ENCODE results near the gene SH3TC1.

The SH3TC1 gene

DNA sequence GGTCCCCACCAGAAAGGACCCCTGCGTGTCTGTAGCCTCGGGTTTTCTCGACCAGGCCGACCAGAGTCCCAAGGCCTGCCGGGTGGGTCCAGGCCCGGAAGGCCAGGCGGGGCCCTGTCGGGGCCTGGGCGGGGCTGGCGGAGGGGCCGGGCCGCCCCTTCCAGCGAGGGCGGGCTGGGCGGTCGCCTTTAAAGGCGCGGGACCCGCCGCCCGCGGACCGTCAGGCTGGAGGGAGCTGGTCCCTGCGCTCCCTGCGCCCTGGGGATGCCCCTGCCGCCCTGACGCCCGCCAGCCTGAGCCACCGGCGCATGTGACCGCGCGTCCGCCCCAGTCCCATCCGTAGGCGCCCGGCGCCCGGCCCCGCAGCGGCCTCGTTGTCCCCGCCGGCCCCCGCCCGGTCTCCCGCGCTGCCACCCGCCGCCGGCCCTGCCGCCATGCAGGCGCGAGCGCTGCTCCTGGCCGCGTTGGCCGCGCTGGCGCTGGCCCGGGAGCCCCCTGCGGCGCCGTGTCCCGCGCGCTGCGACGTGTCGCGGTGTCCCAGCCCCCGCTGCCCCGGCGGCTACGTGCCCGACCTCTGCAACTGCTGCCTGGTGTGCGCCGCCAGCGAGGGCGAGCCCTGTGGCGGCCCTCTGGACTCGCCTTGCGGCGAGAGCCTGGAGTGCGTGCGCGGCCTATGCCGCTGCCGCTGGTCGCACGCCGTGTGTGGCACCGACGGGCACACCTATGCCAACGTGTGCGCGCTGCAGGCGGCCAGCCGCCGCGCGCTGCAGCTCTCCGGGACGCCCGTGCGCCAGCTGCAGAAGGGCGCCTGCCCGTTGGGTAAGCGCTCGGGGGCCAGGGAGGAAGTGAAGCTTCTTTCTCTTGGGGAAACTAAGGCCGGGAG lies 70.7 kb downstream of the SH3TC1 start, which contains the start of gene HTRA3:
Gene HTRA3, plus strand, starts transcription at position 220 of the 883 bp plus-strand sequence. Its CDS starts 215 bp downstream, at position 435.
- Mint-ChIP-seq H3K36me3 (ENCODE audit: insufficient read depth) (no peaks in the 10 kb centered on the region), H3K27me3 (peaks cover 69% of the 10 kb centered on the region), H3K9me3 (no peaks in the 10 kb centered on the region), H3K4me1 (no peaks in the 10 kb centered on the region), H3K4me3 (no peak within 1 kb of the TSS), H3K27ac (ENCODE audit: low read depth) (no peak within 1 kb of the TSS)
- ATAC-seq (replicated peaks; ENCODE audit: extremely low read depth, poor library complexity, severe bottlenecking), result no peak
- DNase-seq (ENCODE audit: low spot score in 2 of 2), result no peak

DNA sequence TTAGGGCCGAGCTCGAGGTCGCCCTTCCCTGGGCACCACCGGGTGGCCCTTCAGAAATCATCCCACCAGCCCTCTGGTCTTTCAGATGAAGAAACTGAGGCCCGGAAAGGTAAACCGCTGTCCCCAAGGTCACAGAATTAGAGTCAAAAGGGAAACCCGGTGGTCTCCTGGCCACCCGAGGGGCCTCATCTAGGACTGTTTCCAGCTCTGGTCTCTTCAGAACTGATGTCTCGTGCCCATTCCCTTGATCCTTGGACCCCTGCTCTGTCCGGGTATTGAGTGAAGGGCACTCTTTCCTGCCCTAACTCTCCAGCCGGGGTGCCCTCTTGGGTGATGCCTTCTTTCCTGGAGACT lies 71.3 kb downstream of the SH3TC1 start:
- H3K27ac Mint-ChIP-seq (ENCODE audit: low read depth), result no peak overlapping the region
- no peak overlapping the region for H3K4me3 Mint-ChIP-seq
- DNase-seq (ENCODE audit: low spot score in 2 of 2) (no peak), ATAC-seq (replicated peaks; ENCODE audit: extremely low read depth, poor library complexity, severe bottlenecking) (no peak)
- peaks cover 70% of the 10 kb centered on the region for H3K27me3 Mint-ChIP-seq
- no peaks in the 10 kb centered on the region for H3K9me3 Mint-ChIP-seq
- H3K4me1 Mint-ChIP-seq, result no peaks in the 10 kb centered on the region
- H3K36me3 Mint-ChIP-seq (ENCODE audit: insufficient read depth), result no peaks in the 10 kb centered on the region

DNA sequence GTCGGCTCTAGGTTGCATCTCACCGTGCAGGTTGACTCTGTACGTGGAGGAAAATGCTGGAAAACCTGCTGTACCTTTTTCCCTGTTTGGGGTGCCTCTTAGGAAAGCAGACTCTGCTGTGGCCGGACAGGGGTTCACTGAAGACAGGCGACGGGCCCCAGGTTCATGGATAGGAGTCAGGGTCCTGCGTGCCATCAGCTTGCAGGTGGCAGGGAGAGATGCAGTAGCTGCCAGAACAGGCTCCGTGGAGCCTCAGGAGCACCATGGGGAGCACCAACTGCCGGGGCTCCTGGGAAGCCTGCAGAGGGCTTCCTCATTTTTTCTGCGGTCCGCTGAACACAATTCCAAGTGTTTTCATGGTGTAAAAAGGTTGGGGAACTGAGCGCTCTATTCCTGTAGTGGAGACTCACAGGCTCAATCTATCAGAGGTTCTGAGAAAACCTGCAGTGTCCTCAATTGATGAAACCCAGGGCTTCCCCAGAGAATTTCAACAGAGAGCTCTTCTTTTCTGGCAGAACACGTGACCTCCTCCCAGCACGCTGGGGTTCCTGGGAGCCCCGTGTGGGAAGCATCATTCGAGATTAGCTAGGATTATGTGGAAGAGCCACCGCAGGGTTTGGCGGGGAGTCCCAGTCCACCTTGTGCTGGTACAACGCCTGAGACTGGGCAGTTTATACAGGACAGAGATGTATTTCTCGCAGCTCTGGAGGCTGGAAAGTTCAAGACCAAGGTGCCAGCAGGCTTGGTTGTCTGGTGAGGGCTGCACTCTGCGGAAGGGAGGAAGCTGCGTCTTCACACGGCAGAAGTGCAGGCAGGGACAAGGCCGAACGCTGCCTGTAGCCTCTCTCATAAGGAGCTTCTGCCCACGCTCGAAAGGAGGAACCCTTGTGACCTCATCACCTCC lies 72.1 kb downstream of the SH3TC1 start:
- Mint-ChIP-seq H3K27ac (ENCODE audit: low read depth) (no peak overlapping the region), H3K9me3 (no peaks in the 10 kb centered on the region), H3K4me1 (no peaks in the 10 kb centered on the region), H3K36me3 (ENCODE audit: insufficient read depth) (no peaks in the 10 kb centered on the region), H3K27me3 (peaks cover 62% of the 10 kb centered on the region), H3K4me3 (no peak overlapping the region)
- ATAC-seq (replicated peaks; ENCODE audit: extremely low read depth, poor library complexity, severe bottlenecking) (no peak), DNase-seq (ENCODE audit: low spot score in 2 of 2) (no peak)

DNA sequence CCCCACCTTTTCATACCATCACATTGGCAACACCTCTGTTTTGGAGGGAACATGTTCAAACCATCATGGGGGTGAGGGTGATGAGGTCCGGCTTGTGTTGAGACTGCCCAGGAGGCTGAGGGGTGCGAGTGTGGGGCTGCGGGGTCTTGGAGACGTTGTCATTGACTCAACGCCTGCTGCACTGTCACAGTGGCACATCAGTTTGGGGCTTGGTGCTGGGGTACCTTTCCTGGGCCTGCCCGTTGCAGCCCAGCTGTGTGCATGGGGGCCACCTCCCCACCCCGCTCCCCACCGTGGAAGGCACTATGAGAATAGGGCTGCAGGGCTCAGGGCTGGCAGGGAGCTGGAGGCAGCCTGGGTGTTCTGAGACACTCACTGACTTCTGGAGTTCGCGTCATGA lies 72.7 kb downstream of the SH3TC1 start:
- H3K36me3 Mint-ChIP-seq (ENCODE audit: insufficient read depth), result no peaks in the 10 kb centered on the region
- no peak for ATAC-seq (replicated peaks; ENCODE audit: extremely low read depth, poor library complexity, severe bottlenecking)
- H3K27ac Mint-ChIP-seq (ENCODE audit: low read depth), result no peak overlapping the region
- H3K4me3 Mint-ChIP-seq, result no peak overlapping the region
- no peaks in the 10 kb centered on the region for H3K4me1 Mint-ChIP-seq
- H3K27me3 Mint-ChIP-seq, result peaks cover 56% of the 10 kb centered on the region
- DNase-seq (ENCODE audit: low spot score in 2 of 2), result no peak
- no peaks in the 10 kb centered on the region for H3K9me3 Mint-ChIP-seq

DNA sequence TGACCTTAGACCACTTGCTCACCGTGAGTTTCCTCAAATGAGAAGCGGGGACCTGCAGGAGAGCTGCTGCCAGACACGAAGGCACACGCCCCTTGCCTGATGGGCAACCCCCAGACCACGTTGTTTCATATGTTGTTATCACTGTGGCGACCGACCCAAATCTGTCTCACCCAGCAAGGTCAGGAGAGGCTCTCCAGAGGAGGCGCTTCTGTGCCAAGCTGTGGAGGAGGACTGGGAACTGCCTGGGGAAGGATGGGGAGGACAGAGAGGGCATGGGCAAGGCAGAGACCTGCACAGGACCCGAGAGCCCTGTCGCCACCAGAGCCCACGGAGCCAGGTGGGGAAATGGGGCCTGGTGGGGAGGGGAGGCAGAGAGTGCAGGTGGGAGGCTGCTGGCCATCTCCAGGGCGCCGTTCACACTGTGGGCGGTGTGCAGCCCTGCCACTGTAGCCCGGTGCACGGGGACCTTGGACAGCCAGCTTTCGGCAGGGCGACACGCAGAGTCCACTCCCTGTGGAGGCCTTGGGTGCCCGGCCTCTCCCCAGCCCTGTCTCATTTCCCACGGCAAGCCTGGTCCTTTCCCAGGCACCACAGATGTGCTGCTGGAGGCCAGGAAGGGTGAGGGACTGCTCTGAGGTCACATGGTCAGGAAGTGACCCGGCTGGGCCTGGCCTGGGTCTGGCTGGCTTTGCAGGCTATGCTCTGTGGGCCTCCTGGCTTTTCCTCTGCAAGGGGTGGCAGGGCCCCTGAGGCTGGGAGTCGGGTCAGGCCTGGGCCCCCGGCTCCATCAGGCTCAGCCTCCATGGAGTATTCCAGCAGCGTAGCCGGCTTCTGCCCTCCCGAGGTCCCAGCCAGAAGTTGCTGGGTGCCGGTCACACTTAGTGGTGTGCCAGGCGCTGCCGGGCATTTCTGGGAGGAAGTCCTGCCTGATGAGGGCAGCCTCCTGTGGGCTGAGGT lies 73.7 kb downstream of the SH3TC1 start:
- Mint-ChIP-seq H3K27ac (ENCODE audit: low read depth) (no peak overlapping the region), H3K4me3 (no peak overlapping the region), H3K36me3 (ENCODE audit: insufficient read depth) (no peaks in the 10 kb centered on the region), H3K9me3 (no peaks in the 10 kb centered on the region), H3K27me3 (peaks cover 53% of the 10 kb centered on the region), H3K4me1 (no peaks in the 10 kb centered on the region)
- ATAC-seq (replicated peaks; ENCODE audit: extremely low read depth, poor library complexity, severe bottlenecking) (no peak), DNase-seq (ENCODE audit: low spot score in 2 of 2) (no peak)

DNA sequence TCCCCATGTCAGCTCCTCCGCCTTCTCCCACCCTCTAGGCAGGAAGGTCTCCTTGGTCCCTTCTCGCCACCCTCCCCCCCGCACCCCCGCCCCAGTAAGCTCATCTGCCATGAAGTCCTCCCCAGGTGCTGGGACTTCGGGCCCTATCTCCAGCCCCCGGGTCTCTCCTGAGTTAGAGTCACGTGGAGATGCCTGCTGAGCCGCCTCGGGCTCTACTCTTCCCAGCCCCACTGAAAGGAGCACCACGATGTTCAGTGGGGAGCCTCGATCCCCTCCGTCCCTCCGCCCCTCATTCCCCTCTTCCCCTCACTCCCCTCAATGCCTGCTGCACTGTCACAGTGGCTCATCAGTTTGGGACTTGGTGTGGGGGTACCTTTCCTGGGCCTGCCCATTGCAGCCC lies 74.4 kb downstream of the SH3TC1 start:
- Mint-ChIP-seq H3K9me3 (no peaks in the 10 kb centered on the region), H3K27ac (ENCODE audit: low read depth) (no peak overlapping the region), H3K4me1 (no peaks in the 10 kb centered on the region), H3K4me3 (no peak overlapping the region), H3K36me3 (ENCODE audit: insufficient read depth) (no peaks in the 10 kb centered on the region), H3K27me3 (peaks cover 50% of the 10 kb centered on the region)
- no peak for DNase-seq (ENCODE audit: low spot score in 2 of 2)
- no peak for ATAC-seq (replicated peaks; ENCODE audit: extremely low read depth, poor library complexity, severe bottlenecking)

DNA sequence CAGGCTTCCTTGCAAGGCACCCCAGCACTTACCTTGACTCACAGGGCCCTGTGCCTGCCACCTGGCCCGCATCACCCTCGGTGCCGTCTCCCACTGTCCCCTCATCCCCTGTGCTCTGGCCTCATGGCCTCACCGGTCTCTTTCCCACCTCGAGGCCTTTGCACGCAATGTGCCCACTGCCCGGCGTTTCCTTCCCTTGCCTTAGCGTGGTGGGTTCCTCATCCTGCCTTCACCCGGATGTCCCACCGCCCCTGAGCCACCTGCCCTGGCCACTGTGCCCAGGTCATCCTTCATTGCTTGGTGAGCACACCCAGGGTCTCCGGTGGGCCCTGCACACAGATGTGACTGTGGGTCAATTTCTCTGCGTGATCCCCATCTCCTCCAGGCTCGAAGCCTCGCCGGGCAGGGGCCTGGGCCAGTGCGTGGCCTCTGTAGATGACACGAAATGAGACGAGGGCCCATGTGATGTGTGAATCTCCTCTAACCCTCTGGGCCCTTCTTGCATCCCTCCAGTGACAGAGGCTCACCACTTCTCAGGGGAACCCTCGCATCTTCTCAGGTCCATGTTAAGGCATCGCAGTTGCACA lies 75.1 kb downstream of the SH3TC1 start:
- no peaks in the 10 kb centered on the region for H3K4me1 Mint-ChIP-seq
- H3K9me3 Mint-ChIP-seq, result no peaks in the 10 kb centered on the region
- H3K27ac Mint-ChIP-seq (ENCODE audit: low read depth), result no peak overlapping the region
- no peaks in the 10 kb centered on the region for H3K36me3 Mint-ChIP-seq (ENCODE audit: insufficient read depth)
- DNase-seq (ENCODE audit: low spot score in 2 of 2) (no peak), ATAC-seq (replicated peaks; ENCODE audit: extremely low read depth, poor library complexity, severe bottlenecking) (no peak)
- H3K27me3 Mint-ChIP-seq, result peaks cover 43% of the 10 kb centered on the region
- H3K4me3 Mint-ChIP-seq, result no peak overlapping the region

DNA sequence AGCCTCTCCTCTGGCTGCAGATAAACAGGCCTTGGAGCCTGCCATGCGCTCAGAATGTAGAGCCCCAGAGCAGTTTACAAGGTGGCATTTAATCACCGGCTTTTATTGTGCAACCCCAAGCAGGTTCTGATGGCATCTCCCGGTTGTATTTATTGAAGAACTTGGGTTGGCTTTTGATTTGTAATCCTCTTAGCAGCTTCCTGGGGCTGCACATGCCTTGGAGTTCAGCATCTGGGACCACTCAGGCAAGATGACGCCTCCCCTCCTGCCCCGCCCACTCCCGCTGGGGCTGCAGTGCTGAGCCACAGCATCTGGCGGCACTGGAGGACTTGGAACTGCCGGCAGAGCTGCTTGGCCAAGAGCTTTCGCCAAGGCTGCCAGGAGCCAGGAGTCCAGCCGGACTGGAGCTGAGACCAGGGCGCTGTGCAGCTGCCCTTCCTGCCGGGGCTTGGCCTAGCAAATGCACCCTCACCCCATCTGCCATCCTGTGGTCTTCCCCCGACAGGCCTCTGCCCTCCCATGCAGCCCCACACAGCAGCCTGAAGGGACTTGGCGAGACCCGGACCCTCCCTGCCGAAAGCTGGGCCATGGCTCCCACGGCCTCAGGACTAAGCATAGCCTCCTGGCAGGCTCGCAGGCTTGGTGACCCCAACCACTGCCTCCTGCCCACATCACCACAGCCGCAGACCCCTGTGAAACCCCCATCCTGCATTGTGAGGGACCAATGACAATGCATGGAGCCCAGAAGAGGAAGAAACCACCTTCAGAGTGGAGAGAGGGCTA lies 75.9 kb downstream of the SH3TC1 start:
- Mint-ChIP-seq H3K27ac (ENCODE audit: low read depth) (no peak overlapping the region), H3K4me1 (no peaks in the 10 kb centered on the region), H3K9me3 (no peaks in the 10 kb centered on the region), H3K4me3 (no peak overlapping the region), H3K36me3 (ENCODE audit: insufficient read depth) (no peaks in the 10 kb centered on the region), H3K27me3 (peaks cover 42% of the 10 kb centered on the region)
- DNase-seq (ENCODE audit: low spot score in 2 of 2) (no peak), ATAC-seq (replicated peaks; ENCODE audit: extremely low read depth, poor library complexity, severe bottlenecking) (no peak)

DNA sequence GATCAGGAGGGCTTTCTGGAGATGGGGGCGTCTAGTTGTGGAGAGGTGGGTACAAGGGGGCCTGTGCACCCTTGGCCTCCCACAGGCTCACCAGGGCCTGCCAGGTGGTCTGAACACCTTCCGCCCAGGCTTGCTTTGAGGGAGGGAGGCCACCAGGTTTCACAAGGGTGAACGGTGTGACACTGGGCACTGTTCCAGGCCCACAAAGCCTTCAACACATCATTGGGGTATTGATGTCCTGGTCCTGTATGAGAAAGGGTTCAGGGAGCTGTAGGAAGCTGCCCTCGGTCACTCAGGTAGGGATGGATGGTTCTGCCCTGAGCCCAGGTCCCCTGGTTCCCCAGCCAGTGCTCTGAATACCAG lies 76.4 kb downstream of the SH3TC1 start:
- no peaks in the 10 kb centered on the region for H3K36me3 Mint-ChIP-seq (ENCODE audit: insufficient read depth)
- DNase-seq (ENCODE audit: low spot score in 2 of 2), result no peak
- H3K9me3 Mint-ChIP-seq, result no peaks in the 10 kb centered on the region
- peaks cover 38% of the 10 kb centered on the region for H3K27me3 Mint-ChIP-seq
- ATAC-seq (replicated peaks; ENCODE audit: extremely low read depth, poor library complexity, severe bottlenecking), result no peak
- no peak overlapping the region for H3K4me3 Mint-ChIP-seq
- no peak overlapping the region for H3K27ac Mint-ChIP-seq (ENCODE audit: low read depth)
- H3K4me1 Mint-ChIP-seq, result no peaks in the 10 kb centered on the region

DNA sequence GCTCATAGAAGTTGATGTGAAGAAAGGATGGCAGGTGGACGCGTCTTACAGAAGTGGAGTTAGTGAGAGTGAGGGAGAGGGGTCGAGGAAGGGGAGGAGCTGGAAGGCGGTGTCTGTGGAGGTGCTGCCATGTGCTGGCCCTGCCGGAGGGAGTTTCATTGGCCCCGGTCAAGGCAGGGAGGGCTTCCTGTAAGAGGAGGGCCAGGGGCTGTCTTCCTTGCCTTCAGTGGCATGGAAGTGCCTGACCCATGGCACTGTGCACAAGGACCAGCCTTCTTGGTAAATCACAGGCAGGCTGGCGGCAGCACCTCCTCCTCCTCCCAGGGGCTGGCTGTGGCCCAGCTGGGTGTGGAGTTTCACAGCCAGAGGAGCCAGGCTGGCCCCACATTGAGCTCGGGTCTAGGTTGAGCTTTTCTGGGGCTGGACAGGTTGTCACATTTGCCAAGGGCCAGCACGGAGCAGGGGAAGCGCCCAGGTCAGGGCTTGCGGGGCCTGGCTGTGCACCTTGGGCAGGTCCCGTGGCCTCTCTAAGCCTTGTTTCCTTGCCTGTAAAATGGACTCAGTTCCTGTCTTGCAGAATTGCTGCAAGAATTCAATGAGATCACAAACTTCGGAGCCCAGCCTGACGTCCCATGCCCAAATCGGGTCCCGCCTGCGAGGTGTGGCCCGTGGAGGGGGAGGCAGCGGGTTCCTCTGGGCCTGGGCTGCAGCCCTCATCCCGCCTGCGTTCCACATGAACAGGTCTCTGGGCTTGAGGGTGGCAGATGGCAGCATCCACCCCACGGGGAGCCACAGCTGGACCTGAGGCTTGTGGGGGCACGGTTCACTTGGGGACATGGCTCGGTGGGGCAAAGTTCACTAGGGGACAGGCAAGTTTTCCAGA lies 77.5 kb downstream of the SH3TC1 start:
- no peak for DNase-seq (ENCODE audit: low spot score in 2 of 2)
- Mint-ChIP-seq H3K27ac (ENCODE audit: low read depth) (no peak overlapping the region), H3K9me3 (no peaks in the 10 kb centered on the region), H3K4me1 (no peaks in the 10 kb centered on the region), H3K27me3 (peaks cover 27% of the 10 kb centered on the region), H3K36me3 (ENCODE audit: insufficient read depth) (no peaks in the 10 kb centered on the region), H3K4me3 (no peak overlapping the region)
- ATAC-seq (replicated peaks; ENCODE audit: extremely low read depth, poor library complexity, severe bottlenecking), result no peak
